Ectodermal cell (in vitro differentiated cells): Measurements from ENCODE around the gene DHX38.
"Not testable (repeated sequence)": the region's sequence is repeated elsewhere in the genome, so short reads cannot be mapped to it uniquely, and the experiment has no call there.

ENCODE experiments used
- H3K27ac ChIP-seq: 2 replicates; pipeline ENCODE4 v1.7.0; 2013; ENCODE audit warnings: mild to moderate bottlenecking, low read depth, low read length; ENCODE audit not compliant: insufficient read depth, poor library complexity, severe bottlenecking
- H3K27me3 ChIP-seq: 2 replicates; pipeline ENCODE4 v1.7.0; 2013; ENCODE audit warnings: mild to moderate bottlenecking, low read length; ENCODE audit not compliant: insufficient read depth, control insufficient read depth, poor library complexity, severe bottlenecking
- H3K36me3 ChIP-seq: one replicate; pipeline ENCODE4 v1.7.0; 2013; ENCODE audit warnings: low read length; ENCODE audit not compliant: control insufficient read depth, insufficient read depth
- H3K4me1 ChIP-seq: one replicate; pipeline ENCODE4 v1.7.0; 2013; ENCODE audit warnings: low read length; ENCODE audit not compliant: control insufficient read depth, insufficient read depth
- H3K4me3 ChIP-seq: 2 replicates; pipeline ENCODE4 v1.7.0; 2013; ENCODE audit warnings: low read depth, low read length, control low read depth; ENCODE audit not compliant: insufficient read depth
- H3K9me3 ChIP-seq: 2 replicates; pipeline ENCODE4 v1.7.0; 2013; ENCODE audit warnings: mild to moderate bottlenecking, low read length, moderate library complexity; ENCODE audit not compliant: control insufficient read depth
- WGBS, 2 experiments: methylation state at CpG; one replicate each; pipeline ENCODE4 v1.1.7; 2013; ENCODE audit warnings: missing lambda C conversion rate in 2 of 2; 5-methylcytosine and 5-hydroxymethylcytosine counted together

The DHX38 gene

DNA sequence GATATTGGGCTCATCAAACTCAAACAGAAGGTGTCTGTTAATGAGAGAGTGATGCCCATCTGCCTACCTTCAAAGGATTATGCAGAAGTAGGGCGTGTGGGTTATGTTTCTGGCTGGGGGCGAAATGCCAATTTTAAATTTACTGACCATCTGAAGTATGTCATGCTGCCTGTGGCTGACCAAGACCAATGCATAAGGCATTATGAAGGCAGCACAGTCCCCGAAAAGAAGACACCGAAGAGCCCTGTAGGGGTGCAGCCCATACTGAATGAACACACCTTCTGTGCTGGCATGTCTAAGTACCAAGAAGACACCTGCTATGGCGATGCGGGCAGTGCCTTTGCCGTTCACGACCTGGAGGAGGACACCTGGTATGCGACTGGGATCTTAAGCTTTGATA, 33.2 kb upstream of the DHX38 start:
- Histone ChIP-seq H3K9me3 (no peaks in the 10 kb centered on the region), H3K27ac (no peak overlapping the region), H3K27me3 (no peaks in the 10 kb centered on the region), H3K36me3 (no peaks in the 10 kb centered on the region), H3K4me1 (no peaks in the 10 kb centered on the region), H3K4me3 (no peak overlapping the region)
- 94 to 95% methylated on average over 9 of the region's 9 CpGs for WGBS, 2 experiments

GRCh38 chr16:72061564-72061963, 32.1 kb upstream of the DHX38 start:
- Histone ChIP-seq H3K4me3 (no peak overlapping the region), H3K36me3 (no peaks in the 10 kb centered on the region), H3K27ac (no peak overlapping the region), H3K9me3 (no peaks in the 10 kb centered on the region), H3K27me3 (no peaks in the 10 kb centered on the region), H3K4me1 (no peaks in the 10 kb centered on the region)
- 85 to 86% methylated on average over 1 of the region's 1 CpG for WGBS, 2 experiments

- no peaks in the 10 kb centered on the region for H3K27me3 ChIP-seq
- WGBS, 2 experiments, result 92% methylated on average over 10 of the region's 10 CpGs
- H3K4me1 ChIP-seq, result no peaks in the 10 kb centered on the region
- H3K36me3 ChIP-seq, result no peaks in the 10 kb centered on the region
- H3K27ac ChIP-seq, result no peak overlapping the region
- H3K9me3 ChIP-seq, result no peaks in the 10 kb centered on the region
- no peak overlapping the region for H3K4me3 ChIP-seq
Observed at GRCh38 chr16:72064361-72064894, 29.2 kb upstream of the DHX38 start.

- 13 to 17% methylated on average over 1 of the region's 1 CpG for WGBS, 2 experiments
- H3K36me3 ChIP-seq, result no peaks in the 10 kb centered on the region
- H3K9me3 ChIP-seq, result no peaks in the 10 kb centered on the region
- no peaks in the 10 kb centered on the region for H3K27me3 ChIP-seq
- H3K27ac ChIP-seq, result no peak overlapping the region
- H3K4me1 ChIP-seq, result no peaks in the 10 kb centered on the region
- no peak overlapping the region for H3K4me3 ChIP-seq
Observed at GRCh38 chr16:72066747-72067146, 26.9 kb upstream of the DHX38 start.

GRCh38 chr16:72068930-72069329, 24.7 kb upstream of the DHX38 start:
- H3K27ac ChIP-seq, result no peak overlapping the region
- no peak overlapping the region for H3K4me3 ChIP-seq
- H3K9me3 ChIP-seq, result no peaks in the 10 kb centered on the region
- H3K4me1 ChIP-seq, result no peaks in the 10 kb centered on the region
- 93 to 94% methylated on average over 4 of the region's 4 CpGs for WGBS, 2 experiments
- no peaks in the 10 kb centered on the region for H3K36me3 ChIP-seq
- H3K27me3 ChIP-seq, result no peaks in the 10 kb centered on the region

DNA sequence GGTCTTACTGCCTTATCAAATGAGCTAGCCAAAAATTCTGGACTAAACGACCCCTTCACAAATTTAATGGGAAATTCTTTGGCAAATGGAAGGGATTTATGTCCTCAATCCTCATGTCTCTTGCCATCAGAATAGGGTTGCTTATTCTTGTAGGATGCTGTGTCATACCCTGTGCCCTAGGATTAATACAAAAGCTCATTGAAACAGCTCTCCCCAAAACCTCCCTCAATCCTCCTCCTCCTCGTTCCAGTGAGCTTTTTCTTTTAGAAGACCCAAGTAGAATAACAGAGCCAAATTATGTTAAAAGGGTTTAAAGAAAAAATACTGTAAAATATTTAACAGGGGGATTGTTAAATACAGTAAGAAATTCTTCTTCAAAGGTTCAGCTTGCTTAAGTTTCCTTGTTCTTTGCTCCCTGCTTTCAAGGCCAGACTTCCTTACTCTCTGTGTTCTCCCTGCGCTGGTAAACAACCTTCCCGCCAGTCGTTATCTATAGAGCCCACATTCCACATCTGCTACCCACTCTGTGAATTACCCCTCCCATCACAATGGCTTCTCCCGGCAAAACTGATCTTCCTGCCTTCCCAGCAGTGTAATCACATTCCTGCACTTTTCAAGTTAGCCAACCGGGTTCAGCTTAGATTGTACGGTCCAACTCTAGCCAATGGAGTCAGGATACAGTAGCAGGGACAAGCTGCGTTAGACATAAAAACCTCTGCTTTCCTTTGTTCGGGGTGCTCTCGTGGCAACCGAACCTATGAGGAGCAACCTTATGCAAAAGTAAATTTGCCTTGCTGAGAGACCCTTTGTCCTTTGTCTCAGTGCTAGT, 20.9 kb upstream of the DHX38 start:
- Histone ChIP-seq H3K36me3 (no peaks in the 10 kb centered on the region), H3K27me3 (no peaks in the 10 kb centered on the region), H3K4me1 (no peaks in the 10 kb centered on the region), H3K4me3 (no peak overlapping the region), H3K27ac (no peak overlapping the region), H3K9me3 (no peaks in the 10 kb centered on the region)
- 86 to 88% methylated on average over 11 to 12 of the region's 12 CpGs for WGBS, 2 experiments

- no peak overlapping the region for H3K4me3 ChIP-seq
- no peaks in the 10 kb centered on the region for H3K9me3 ChIP-seq
- H3K27me3 ChIP-seq, result no peaks in the 10 kb centered on the region
- H3K27ac ChIP-seq, result no peak overlapping the region
- H3K4me1 ChIP-seq, result no peaks in the 10 kb centered on the region
- WGBS, 2 experiments, result 90 to 91% methylated on average over 8 of the region's 8 CpGs
- H3K36me3 ChIP-seq, result no peaks in the 10 kb centered on the region
Observed at GRCh38 chr16:72073560-72074230, 20.0 kb upstream of the DHX38 start.

DNA sequence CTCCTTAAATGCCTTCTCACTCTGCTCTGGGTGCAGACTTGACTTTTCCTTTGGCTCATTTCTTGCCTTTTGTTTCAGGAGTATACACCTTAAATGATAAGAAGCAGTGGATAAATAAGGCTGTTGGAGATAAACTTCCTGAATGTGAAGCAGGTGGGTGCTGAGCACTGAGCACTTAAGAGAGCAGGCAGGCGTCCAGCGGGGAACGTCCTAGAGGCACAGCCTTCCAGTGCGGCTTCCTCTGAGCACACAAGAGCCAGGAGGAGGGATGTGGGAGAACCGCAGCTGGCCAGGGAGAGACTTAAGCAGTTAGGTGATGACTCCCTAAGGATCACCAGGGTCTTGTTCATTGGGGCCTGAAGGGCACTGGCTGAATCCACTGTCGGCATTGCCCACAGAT, 18.6 kb upstream of the DHX38 start:
- H3K4me1 ChIP-seq, H3K36me3 ChIP-seq, H3K4me3 ChIP-seq, H3K27me3 ChIP-seq, H3K9me3 ChIP-seq, H3K27ac ChIP-seq: not testable (repeated sequence)
- 67 to 77% methylated on average over 2 of the region's 6 CpGs for WGBS, 2 experiments

GRCh38 chr16:72076991-72077706, 16.5 kb upstream of the DHX38 start:
- H3K36me3 ChIP-seq, H3K27me3 ChIP-seq, H3K4me1 ChIP-seq, H3K27ac ChIP-seq, H3K9me3 ChIP-seq, H3K4me3 ChIP-seq: not testable (repeated sequence)
- 88 to 96% methylated on average over 1 of the region's 5 CpGs for WGBS, 2 experiments

DNA sequence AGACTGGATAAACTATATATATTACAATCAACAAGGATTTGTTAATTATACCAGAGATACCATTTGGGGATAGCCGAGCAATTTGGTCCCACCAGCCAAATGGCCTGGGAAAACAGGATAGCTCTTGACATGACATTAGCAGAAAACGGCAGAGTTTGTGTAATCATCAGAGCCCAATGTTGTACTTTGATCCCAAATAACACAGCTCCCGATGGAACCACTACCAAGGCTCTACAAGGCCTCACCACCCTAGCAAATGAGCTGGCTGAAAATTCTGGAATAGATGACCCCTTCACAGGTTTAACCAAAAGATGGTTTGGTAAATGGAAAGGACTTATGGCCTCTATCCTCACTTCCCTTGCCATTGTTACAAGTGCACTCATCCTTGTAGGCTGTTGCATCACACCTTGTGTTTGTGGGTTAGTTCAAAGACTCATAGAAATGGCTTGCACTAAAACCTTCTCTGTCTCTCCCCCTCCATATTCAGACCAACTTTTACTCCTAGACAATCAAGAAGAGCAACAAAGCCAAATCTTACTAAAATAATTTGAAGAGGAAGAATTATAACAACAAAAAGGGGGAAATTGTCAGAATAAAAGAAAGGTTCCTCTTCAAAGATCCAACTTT, 9.8 kb upstream of the DHX38 start:
- 64 to 67% methylated on average over 3 of the region's 3 CpGs for WGBS, 2 experiments
- Histone ChIP-seq H3K27ac (no peak overlapping the region), H3K9me3 (no peaks in the 10 kb centered on the region), H3K4me1 (no peaks in the 10 kb centered on the region), H3K36me3 (peaks cover 26% of the 10 kb centered on the region), H3K27me3 (no peaks in the 10 kb centered on the region), H3K4me3 (no peak overlapping the region)
